ENCODE results near the gene CTIF.

GRCh38 chr18:48762836-48763718 is 224.2 kb downstream of the CTIF start:
- no peak for TF ChIP-seq CTCF (IDR thresholded peaks at IDR 0.05)
- TF ChIP-seq POLR2AphosphoS5 (IDR thresholded peaks at IDR 0.05) = no peak
- no peak for TF ChIP-seq POLR2A (IDR thresholded peaks at IDR 0.05)
- no peak for TF ChIP-seq EP300 (IDR thresholded peaks at IDR 0.05)
